ENCODE measurements around the gene ITPRID1.
A peak's percentile ranks its signal among the peaks of the same experiment; 100 is the strongest.
"Not testable (repeated sequence)": the region's sequence is repeated elsewhere in the genome, so short reads cannot be mapped to it uniquely, and the experiment has no call there.

ITPRID1 gene

GRCh38 chr7:31513790-31514189 is at the start of gene ITPRID1:
Gene ITPRID1 (plus strand): TSS chr7:31514090. CDS start chr7:31553025, 38,935 bp downstream.
- no peak for DNase-seq

- DNase-seq = no peak
Observed at GRCh38 chr7:31464601-31465000, 49.3 kb upstream of the ITPRID1 start.

GRCh38 chr7:31465285-31465684 is 48.6 kb upstream of the ITPRID1 start:
- DNase-seq = no peak

- DNase-seq = no peak
Observed at GRCh38 chr7:31466036-31466435, 47.9 kb upstream of the ITPRID1 start.

GRCh38 chr7:31470883-31471282 is 43.0 kb upstream of the ITPRID1 start:
- DNase-seq = not testable (repeated sequence)

GRCh38 chr7:31475368-31475767 is 38.5 kb upstream of the ITPRID1 start:
- no peak for DNase-seq

GRCh38 chr7:31476073-31476745 is 37.7 kb upstream of the ITPRID1 start:
- peak; percentile 17 for DNase-seq

GRCh38 chr7:31476941-31477677 is 36.8 kb upstream of the ITPRID1 start:
- no peak for DNase-seq

- DNase-seq = no peak
Observed at GRCh38 chr7:31478018-31478417, 35.9 kb upstream of the ITPRID1 start.

GRCh38 chr7:31478721-31479120 is 35.2 kb upstream of the ITPRID1 start:
- DNase-seq = no peak

GRCh38 chr7:31487071-31487470 is 26.8 kb upstream of the ITPRID1 start:
- no peak for DNase-seq

- no peak for DNase-seq
Observed at GRCh38 chr7:31487476-31487875, 26.4 kb upstream of the ITPRID1 start.

- DNase-seq = peak; percentile 70
Observed at GRCh38 chr7:31488562-31489203, 25.2 kb upstream of the ITPRID1 start.

GRCh38 chr7:31490796-31491314 is 23.0 kb upstream of the ITPRID1 start:
- no peak for DNase-seq

GRCh38 chr7:31492086-31492485 is 21.8 kb upstream of the ITPRID1 start:
- DNase-seq = no peak

- no peak for DNase-seq
Observed at GRCh38 chr7:31493714-31494181, 20.1 kb upstream of the ITPRID1 start.

- DNase-seq = peak; percentile 23
Observed at GRCh38 chr7:31494421-31494820, 19.5 kb upstream of the ITPRID1 start.

GRCh38 chr7:31495653-31496052 is 18.2 kb upstream of the ITPRID1 start:
- DNase-seq = no peak

- DNase-seq = no peak
Observed at GRCh38 chr7:31497516-31497915, 16.4 kb upstream of the ITPRID1 start.

- no peak for DNase-seq
Observed at GRCh38 chr7:31500656-31501055, 13.2 kb upstream of the ITPRID1 start.

- no peak for DNase-seq
Observed at GRCh38 chr7:31508823-31509222, 5.1 kb upstream of the ITPRID1 start.

- DNase-seq = no peak
Observed at GRCh38 chr7:31512166-31512565, 1.7 kb upstream of the ITPRID1 start.

GRCh38 chr7:31516680-31517502 is 3.0 kb downstream of the ITPRID1 start:
- no peak for DNase-seq
